Islet of Langerhans (tissue), 1 donor: ENCODE results near the gene DNAH2.
A peak's percentile ranks its signal among the peaks of the same experiment; 100 is the strongest.

Source experiments
- FAIRE-seq: peaks from one replicate; lab custom pipeline; 2011; peaks lifted over from hg19 to GRCh38; lab: Jason Lieb, UNC

The DNAH2 gene

GRCh38 chr17:7839876-7840261, 122.3 kb downstream of the DNAH2 start:
- no peak for FAIRE-seq

- FAIRE-seq, result no peak
Observed at GRCh38 chr17:7840441-7840840, 122.9 kb downstream of the DNAH2 start.

GRCh38 chr17:7840875-7841274, 123.3 kb downstream of the DNAH2 start:
- no peak for FAIRE-seq

DNA sequence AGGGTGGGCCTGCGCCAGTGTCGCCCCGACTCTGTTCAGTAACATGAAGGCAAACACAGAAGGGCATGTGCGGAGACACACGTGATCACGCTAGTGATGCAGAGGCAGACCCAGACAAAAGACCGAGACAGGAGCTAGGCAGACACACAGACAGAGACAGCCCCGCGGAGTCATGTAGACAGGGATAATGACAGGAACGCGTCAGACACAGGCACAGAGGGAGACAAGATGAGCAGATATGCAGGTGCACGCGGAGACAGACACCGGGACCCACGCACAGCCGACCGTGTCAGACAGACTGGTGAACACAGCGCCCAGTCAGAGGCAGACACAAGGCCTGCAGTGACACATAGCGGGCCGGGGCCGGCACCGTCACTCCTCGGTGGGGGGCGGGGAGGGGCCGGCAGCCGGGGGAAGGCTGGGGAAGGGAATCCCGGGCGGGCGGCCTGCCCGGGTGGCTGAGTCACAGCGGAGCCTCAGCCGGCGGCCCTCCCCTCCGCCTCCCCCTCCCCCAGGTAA, 123.9 kb downstream of the DNAH2 start:
- FAIRE-seq, result no peak

GRCh38 chr17:7841915-7842379, 124.4 kb downstream of the DNAH2 start:
- FAIRE-seq, result no peak

DNA sequence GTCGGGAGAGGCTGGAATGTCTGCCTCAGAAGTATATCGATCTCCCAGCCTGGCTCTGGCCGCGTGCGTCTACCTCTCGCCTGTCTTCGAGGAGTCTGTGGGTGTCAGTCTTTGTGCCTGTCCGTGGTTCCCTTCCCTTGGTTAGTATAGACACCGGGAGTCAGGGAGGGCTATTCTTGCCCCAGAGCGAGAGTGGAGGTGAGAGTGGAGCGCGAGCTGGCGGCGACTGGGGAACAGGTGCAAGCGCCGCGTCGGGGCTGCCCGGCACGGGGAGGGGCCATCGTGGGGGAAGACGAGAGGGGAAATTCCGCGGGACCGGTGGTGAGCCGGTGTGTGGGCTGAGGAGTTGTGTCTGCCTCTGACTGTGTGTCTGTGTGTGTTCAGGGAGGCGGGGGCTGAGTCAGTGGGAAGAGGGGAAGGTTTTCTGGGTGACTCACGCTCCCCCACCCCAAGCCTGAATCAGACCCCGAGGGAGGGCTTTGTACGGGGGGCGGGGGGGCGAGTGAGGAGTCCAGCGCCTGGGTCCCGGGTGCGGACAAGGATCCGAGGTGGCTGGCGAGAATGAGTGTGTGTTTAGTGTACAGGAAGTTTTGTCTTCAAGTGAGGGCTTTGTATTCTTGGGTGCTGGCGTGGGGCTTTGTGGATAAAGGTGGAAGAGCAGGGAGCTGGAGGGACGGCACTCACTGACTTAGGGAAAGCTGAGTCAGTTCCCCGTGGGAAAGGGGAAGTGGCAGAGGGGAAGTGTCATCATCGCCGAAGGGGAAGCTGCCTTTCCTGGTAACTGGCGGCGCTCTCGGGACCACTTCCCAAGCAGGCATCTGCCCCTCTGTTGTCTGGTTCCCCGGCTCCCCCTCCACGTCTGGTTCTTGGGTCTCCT, 125.1 kb downstream of the DNAH2 start:
- no peak for FAIRE-seq

DNA sequence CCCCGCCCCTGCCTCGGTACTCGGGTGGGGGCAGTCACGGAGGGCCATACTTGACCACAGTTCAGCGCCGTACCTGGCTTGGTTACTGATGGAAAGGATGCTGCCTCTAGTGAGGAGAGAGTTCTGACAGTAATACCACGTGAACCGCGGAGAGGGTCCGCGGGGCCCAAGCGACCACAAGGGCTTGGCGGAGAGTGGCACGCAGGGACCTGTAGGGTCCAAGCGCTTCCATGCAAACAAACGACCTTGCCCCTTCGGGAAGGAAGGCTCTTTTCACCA, 125.7 kb downstream of the DNAH2 start:
- FAIRE-seq, result no peak

GRCh38 chr17:7843536-7844291, 126.2 kb downstream of the DNAH2 start:
- FAIRE-seq, result no peak

DNA sequence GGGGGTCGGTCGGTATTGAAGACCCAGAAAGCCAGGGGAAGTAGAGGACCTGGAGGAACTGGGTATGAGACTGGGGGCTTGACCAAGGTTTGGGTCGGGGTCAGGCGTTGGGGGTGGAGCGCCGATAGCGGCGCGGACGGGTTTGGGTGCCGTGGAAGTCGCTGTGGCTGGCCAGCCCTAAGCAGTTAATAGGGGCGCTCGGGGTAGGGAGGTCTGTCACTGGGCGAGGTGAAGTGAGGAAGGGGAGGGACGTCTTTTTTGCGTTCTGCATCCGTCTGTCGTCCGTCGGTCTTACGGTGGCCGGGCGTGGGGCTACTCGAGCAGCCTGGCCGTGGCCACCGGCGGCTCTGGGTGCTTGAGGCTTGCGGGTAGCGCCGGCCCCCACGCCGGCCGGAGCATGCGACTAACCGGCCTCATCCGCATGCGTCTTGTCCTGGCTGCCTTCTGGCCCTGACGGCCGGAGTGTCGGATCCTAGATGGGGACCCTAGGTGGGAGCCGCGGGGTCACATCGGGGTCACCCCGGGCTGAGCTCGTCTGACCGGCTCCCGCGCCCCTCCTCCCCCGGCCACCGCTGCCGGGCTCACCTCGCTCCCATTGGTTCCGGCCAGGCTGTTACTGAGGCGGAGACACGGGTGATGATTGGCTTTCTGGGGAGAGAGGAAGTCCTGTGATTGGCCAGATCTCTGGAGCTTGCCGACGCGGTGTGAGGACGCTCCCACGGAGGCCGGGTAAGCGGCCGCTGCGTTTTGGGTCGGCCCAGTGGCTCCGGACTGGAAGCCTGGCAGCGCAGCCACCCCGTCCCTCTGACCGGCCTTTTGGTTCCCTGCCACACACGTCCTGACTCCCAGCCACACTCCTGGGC, 127.0 kb downstream of the DNAH2 start:
- FAIRE-seq, result peak; percentile 79

DNA sequence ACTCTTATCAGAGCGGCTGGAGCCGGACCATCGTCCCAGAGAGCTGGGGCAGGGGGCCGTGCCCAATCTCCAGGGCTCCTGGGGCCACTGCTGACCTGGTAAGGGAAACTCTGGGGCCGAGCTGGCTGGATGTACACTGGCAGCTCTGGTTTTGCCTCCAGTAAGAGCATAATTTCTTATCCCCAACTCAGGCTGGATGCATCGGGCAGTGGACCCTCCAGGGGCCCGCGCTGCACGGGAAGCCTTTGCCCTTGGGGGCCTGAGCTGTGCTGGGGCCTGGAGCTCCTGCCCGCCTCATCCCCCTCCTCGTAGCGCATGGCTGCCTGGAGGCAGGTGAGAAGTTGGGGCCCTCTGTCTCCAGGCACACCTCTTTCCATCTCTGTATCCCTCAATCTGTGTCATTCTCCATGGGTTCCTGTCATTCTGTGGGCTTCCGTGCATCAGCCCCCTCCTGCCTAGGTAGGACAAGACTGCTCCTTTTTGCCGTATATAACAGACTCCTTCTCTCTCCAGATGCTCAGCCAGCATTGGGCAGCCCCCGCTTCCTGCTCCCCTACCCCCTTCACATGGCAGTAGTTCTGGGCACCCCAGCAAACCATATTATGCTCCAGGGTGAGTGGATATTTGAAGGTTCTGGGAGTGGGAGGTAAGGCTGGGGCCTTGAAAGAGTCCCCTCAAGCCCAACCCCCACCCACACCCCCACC, 128.0 kb downstream of the DNAH2 start:
- no peak for FAIRE-seq

- FAIRE-seq, result no peak
Observed at GRCh38 chr17:7846063-7846735, 128.7 kb downstream of the DNAH2 start.

DNA sequence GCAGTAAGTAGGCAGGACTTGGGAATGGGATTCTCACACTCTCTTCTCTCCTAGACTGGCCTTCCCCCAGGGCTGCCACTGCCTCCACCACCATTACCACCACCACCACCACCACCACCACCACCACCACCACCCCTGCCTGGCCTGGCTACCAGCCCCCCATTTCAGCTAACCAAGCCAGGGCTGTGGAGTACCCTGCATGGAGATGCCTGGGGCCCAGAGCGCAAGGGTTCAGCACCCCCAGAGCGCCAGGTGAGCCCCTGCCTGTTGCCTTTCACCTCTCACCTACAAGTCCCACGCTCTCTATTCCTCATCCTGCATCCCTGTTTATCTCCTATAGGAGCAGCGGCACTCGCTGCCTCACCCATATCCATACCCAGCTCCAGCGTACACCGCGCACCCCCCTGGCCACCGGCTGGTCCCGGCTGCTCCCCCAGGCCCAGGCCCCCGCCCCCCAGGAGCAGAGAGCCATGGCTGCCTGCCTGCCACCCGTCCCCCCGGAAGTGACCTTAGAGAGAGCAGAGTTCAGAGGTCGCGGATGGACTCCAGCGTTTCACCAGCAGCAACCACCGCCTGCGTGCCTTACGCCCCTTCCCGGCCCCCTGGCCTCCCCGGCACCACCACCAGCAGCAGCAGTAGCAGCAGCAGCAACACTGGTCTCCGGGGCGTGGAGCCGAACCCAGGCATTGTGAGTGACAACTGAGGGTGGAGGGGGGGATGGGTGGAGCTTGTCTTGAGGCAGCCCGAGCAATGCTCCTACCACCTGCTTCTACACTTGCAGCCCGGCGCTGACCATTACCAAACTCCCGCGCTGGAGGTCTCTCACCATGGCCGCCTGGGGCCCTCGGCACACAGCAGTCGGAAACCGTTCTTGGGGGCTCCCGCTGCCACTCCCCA, 129.5 kb downstream of the DNAH2 start:
- no peak for FAIRE-seq

DNA sequence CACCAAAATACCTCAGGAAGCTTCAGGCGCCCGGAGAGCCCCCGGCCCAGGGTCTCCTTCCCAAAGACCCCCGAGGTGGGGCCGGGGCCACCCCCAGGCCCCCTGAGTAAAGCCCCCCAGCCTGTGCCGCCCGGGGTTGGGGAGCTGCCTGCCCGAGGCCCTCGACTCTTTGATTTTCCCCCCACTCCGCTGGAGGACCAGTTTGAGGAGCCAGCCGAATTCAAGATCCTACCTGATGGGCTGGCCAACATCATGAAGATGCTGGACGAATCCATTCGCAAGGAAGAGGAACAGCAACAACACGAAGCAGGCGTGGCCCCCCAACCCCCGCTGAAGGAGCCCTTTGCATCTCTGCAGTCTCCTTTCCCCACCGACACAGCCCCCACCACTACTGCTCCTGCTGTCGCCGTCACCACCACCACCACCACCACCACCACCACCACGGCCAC, 130.6 kb downstream of the DNAH2 start:
- FAIRE-seq, result no peak

GRCh38 chr17:7848739-7849129, 131.2 kb downstream of the DNAH2 start:
- no peak for FAIRE-seq

- no peak for FAIRE-seq
Observed at GRCh38 chr17:7849130-7849750, 131.7 kb downstream of the DNAH2 start.

DNA sequence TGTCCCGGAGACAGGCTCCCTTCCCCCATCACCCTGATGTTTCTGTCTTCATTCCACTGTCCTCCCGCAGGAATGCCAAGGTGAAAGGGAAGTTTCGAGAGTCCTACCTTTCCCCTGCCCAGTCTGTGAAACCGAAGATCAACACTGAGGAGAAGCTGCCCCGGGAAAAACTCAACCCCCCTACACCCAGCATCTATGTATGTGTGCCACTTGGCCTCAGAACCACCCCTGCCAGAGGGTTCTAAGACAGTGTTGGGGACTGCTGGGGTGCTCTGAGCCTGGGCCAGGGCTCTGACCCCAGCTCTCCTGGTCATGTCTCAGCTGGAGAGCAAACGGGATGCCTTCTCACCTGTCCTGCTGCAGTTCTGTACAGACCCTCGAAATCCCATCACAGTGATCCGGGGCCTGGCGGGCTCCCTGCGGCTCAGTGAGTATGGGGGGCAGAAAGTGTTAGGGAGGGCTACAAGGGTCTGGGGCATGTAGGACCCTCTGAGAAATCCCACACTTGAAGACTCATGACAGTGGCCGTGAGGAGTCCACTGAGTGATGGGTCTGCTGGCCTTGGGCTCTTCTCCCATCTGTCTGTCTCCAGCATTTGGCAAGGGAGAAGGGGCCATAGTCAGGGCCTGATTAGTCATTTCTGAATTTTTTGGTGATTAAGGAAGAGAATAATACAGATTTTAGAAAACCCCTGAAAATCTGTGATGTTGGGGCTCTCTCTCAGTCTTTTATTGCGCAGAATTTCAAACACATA, 132.4 kb downstream of the DNAH2 start:
- FAIRE-seq, result no peak

- FAIRE-seq, result no peak
Observed at GRCh38 chr17:7850701-7851437, 133.3 kb downstream of the DNAH2 start.
